H9 (cell line): ENCODE measurements around the gene ADAMTS2. TPM values are rescaled to one million over a fixed set of nuclear protein-coding genes. Genes with fewer than 3 reads are reported as not detected.

Experiments used
- DNase-seq: peaks from one replicate; pipeline ENCODE4 v3.0.0-alpha.2; 2017
- H2AFZ ChIP-seq: one replicate; pipeline ENCODE4 v1.6.1; 2013; ENCODE audit warnings: mild to moderate bottlenecking, low read length, control low read depth, moderate library complexity
- H2AK5ac ChIP-seq: 2 replicates; pipeline ENCODE4 v1.6.1; 2013; ENCODE audit warnings: low read length, control low read depth, mixed read lengths; ENCODE audit not compliant: insufficient read length
- H2BK120ac ChIP-seq: one replicate; pipeline ENCODE4 v1.6.1; 2013; ENCODE audit warnings: low read depth, mild to moderate bottlenecking, low read length, control low read depth, inconsistent platforms; ENCODE audit not compliant: poor library complexity, severe bottlenecking
- H2BK12ac ChIP-seq: 2 replicates; pipeline ENCODE4 v1.6.1; 2013; ENCODE audit warnings: low read length, control low read depth, mixed read lengths, low read depth; ENCODE audit not compliant: insufficient read length
- H2BK15ac ChIP-seq: 2 replicates; pipeline ENCODE4 v1.6.1; 2013; ENCODE audit warnings: low read depth, low read length, control low read depth
- H2BK20ac ChIP-seq: one replicate; pipeline ENCODE4 v1.6.1; 2013; ENCODE audit warnings: low read depth, mild to moderate bottlenecking, low read length, control low read depth, inconsistent platforms; ENCODE audit not compliant: poor library complexity, severe bottlenecking
- H2BK5ac ChIP-seq: 2 replicates; pipeline ENCODE4 v1.6.1; 2013; ENCODE audit warnings: low read length, control low read depth, mixed read lengths; ENCODE audit not compliant: insufficient read length
- H3K14ac ChIP-seq: 2 replicates; pipeline ENCODE4 v1.6.1; 2013; ENCODE audit warnings: low read length, control low read depth; ENCODE audit not compliant: insufficient read depth
- H3K18ac ChIP-seq: 2 replicates; pipeline ENCODE4 v1.6.1; 2013; ENCODE audit warnings: low read depth, mild to moderate bottlenecking, mixed read lengths, low read length, control low read depth; ENCODE audit not compliant: insufficient read length
- H3K23ac ChIP-seq: 2 replicates; pipeline ENCODE4 v1.6.1; 2013; ENCODE audit warnings: low read length, control low read depth, mixed read lengths, low read depth; ENCODE audit not compliant: insufficient read length
- H3K23me2 ChIP-seq: 2 replicates; pipeline ENCODE4 v1.6.1; 2013; ENCODE audit warnings: low read depth, mild to moderate bottlenecking, mixed read lengths, low read length, control low read depth; ENCODE audit not compliant: insufficient read length, poor library complexity, severe bottlenecking
- H3K27ac ChIP-seq: 2 replicates; pipeline ENCODE4 v1.5.1; 2013; ENCODE audit warnings: low read length, control low read depth, mixed read lengths, low read depth; ENCODE audit not compliant: insufficient read length
- H3K27me3 ChIP-seq: 2 replicates; pipeline ENCODE4 v1.6.1; 2013; ENCODE audit warnings: low read length, control low read depth, inconsistent platforms; ENCODE audit not compliant: insufficient read depth
- H3K4ac ChIP-seq: 2 replicates; pipeline ENCODE4 v1.6.1; 2013; ENCODE audit warnings: low read depth, mild to moderate bottlenecking, control low read depth, inconsistent platforms, low read length, moderate library complexity
- H3K4me1 ChIP-seq: 2 replicates; pipeline ENCODE4 v1.6.1; 2013; ENCODE audit warnings: low read length, control low read depth, inconsistent platforms; ENCODE audit not compliant: insufficient read depth
- H3K4me2 ChIP-seq: 2 replicates; pipeline ENCODE4 v1.6.1; 2013; ENCODE audit warnings: low read length, control low read depth, mixed read lengths; ENCODE audit not compliant: insufficient read length, insufficient read depth
- H3K56ac ChIP-seq: 2 replicates; pipeline ENCODE4 v1.6.1; 2013; ENCODE audit warnings: low read depth, mild to moderate bottlenecking, mixed read lengths, low read length, control low read depth; ENCODE audit not compliant: insufficient read length
- H3K79me1 ChIP-seq: 2 replicates; pipeline ENCODE4 v1.6.1; 2013; ENCODE audit warnings: low read depth, mild to moderate bottlenecking, moderate library complexity, low read length, control low read depth, inconsistent platforms; ENCODE audit not compliant: insufficient read depth, poor library complexity, severe bottlenecking
- H3K79me2 ChIP-seq: 2 replicates; pipeline ENCODE4 v1.6.1; 2013; ENCODE audit warnings: low read length, control low read depth, inconsistent platforms; ENCODE audit not compliant: insufficient read depth
- H3K9ac ChIP-seq: 2 replicates; pipeline ENCODE4 v1.6.1; 2013; ENCODE audit warnings: low read length, control low read depth, mixed read lengths; ENCODE audit not compliant: insufficient read length; ENCODE audit errors: extremely low read depth
- H3K9me3 ChIP-seq: one replicate; pipeline ENCODE4 v1.6.1; 2013; ENCODE audit warnings: low read depth, low read length, inconsistent platforms; ENCODE audit not compliant: control insufficient read depth
- H3T11ph ChIP-seq: one replicate; pipeline ENCODE4 v1.6.1; 2013; ENCODE audit warnings: mild to moderate bottlenecking, low read length, control low read depth, inconsistent platforms
- H4K20me1 ChIP-seq: one replicate; pipeline ENCODE4 v1.6.1; 2013; ENCODE audit not compliant: control insufficient read depth, insufficient read length, insufficient read depth
- H4K5ac ChIP-seq: 2 replicates; pipeline ENCODE4 v1.6.1; 2013; ENCODE audit warnings: low read depth, mild to moderate bottlenecking, mixed read lengths, low read length, control low read depth; ENCODE audit not compliant: insufficient read length
- H4K8ac ChIP-seq: replicated peaks from 2 replicates; pipeline ENCODE4 v1.6.1; 2013; ENCODE audit warnings: low read length, control low read depth, mixed read lengths, low read depth; ENCODE audit not compliant: insufficient read length
- H4K91ac ChIP-seq: 2 replicates; pipeline ENCODE4 v1.6.1; 2013; ENCODE audit warnings: low read depth, mild to moderate bottlenecking, moderate library complexity, mixed read lengths, low read length, control low read depth; ENCODE audit not compliant: insufficient read length
- H3K27ac Mint-ChIP-seq, 3 experiments: 2 replicates in 2 of 3; 3 replicates in 1 of 3; pipeline ENCODE4 v1.8.0; 2020 to 2021; ENCODE audit warnings: mixed read lengths in 3 of 3, mild to moderate bottlenecking in 1 of 3, moderate library complexity in 1 of 3
- H3K27me3 Mint-ChIP-seq: 2 replicates; pipeline ENCODE4 v1.8.0; 2021; ENCODE audit warnings: low read depth, mild to moderate bottlenecking, moderate library complexity, mixed read lengths
- H3K36me3 Mint-ChIP-seq, 3 experiments: 2 replicates in 2 of 3; 3 replicates in 1 of 3; pipeline ENCODE4 v1.8.0; 2020 to 2021; ENCODE audit warnings: low read depth in 3 of 3, mixed read lengths in 3 of 3; ENCODE audit not compliant: insufficient read depth in 1 of 3
- H3K4me1 Mint-ChIP-seq, 2 experiments: 2 replicates each; pipeline ENCODE4 v1.8.0; 2020; ENCODE audit warnings: mixed read lengths in 2 of 2
- H3K4me3 Mint-ChIP-seq, 2 experiments: 2 replicates in 1 of 2; 3 replicates in 1 of 2; pipeline ENCODE4 v1.8.0; 2020 to 2021; ENCODE audit warnings: mild to moderate bottlenecking in 2 of 2, mixed read lengths in 2 of 2, moderate library complexity in 1 of 2
- H3K9me3 Mint-ChIP-seq, 2 experiments: 2 replicates in 1 of 2; 3 replicates in 1 of 2; pipeline ENCODE4 v1.8.0; 2020; ENCODE audit warnings: mild to moderate bottlenecking in 2 of 2, mixed read lengths in 2 of 2, moderate library complexity in 1 of 2
- CTCF ChIP-seq: fragments of 200-600 bp; sonication (generic); conservative IDR thresholded peaks from 3 replicates; pipeline ENCODE4 v1.8.0; 2021; ENCODE audit warnings: antibody characterized with exemption, mild to moderate bottlenecking
- WGBS: extraction: QIAGEN DNeasy Blood & Tissue Kit; methylation state at CpG from one replicate; pipeline ENCODE4 v1.1.7; 2013; ENCODE audit warnings: missing lambda C conversion rate, low lambda C conversion rate, mixed read lengths; ENCODE audit not compliant: insufficient read length; ENCODE audit errors: extremely low coverage; 5-methylcytosine and 5-hydroxymethylcytosine counted together
- total RNA-seq: library from RNA; stranded (reverse); gene quantifications from 2 replicates; pipeline ENCODE4 v1.2.1, GENCODE V29; 2021

Gene ADAMTS2
- total RNA-seq, 1 experiment from 2014 or later: 5.4 TPM

- H3K4ac ChIP-seq: no peak overlapping the region
- no CpG with 5 or more reads among the region's 13 CpGs for WGBS
- TF ChIP-seq CTCF: no peak
- H3K9ac ChIP-seq: no peak overlapping the region
- H2BK120ac ChIP-seq: no peak overlapping the region
- no peaks in the 10 kb centered on the region for H3K9me3 ChIP-seq
- peak; percentile 19 for DNase-seq
- H4K8ac ChIP-seq: no peak overlapping the region
- H4K20me1 ChIP-seq: no peaks in the 10 kb centered on the region
- no peak overlapping the region for H2BK15ac ChIP-seq
- H3K18ac ChIP-seq: no peak overlapping the region
- H3K14ac ChIP-seq: no peak overlapping the region; the same call in 1 of the 2 replicates
- H3K27ac ChIP-seq: no peak overlapping the region
- H3K56ac ChIP-seq: no peak overlapping the region
- no peak overlapping the region for H2AK5ac ChIP-seq
- H4K91ac ChIP-seq: no peak overlapping the region
- no peak overlapping the region for H2AFZ ChIP-seq
- H3K23me2 ChIP-seq: no peaks in the 10 kb centered on the region
- no peak overlapping the region for H2BK12ac ChIP-seq
- Mint-ChIP-seq H3K27ac (no peak overlapping the region), H3K9me3 (no peaks in the 10 kb centered on the region), H3K4me3 (no peak overlapping the region), H3K4me1 (peaks cover 11 to 13% of the 10 kb centered on the region in 2 experiments), H3K36me3 (no peaks in the 10 kb centered on the region), H3K27me3 (no peaks in the 10 kb centered on the region; the same call in none of the 2 replicates)
- H4K5ac ChIP-seq: no peak overlapping the region
- no peak overlapping the region for H3K23ac ChIP-seq
- H3K4me1 ChIP-seq: no peaks in the 10 kb centered on the region
- no peaks in the 10 kb centered on the region for H3K79me1 ChIP-seq
- H3T11ph ChIP-seq: no peak overlapping the region
- H3K79me2 ChIP-seq: no peaks in the 10 kb centered on the region
- H3K27me3 ChIP-seq: no peaks in the 10 kb centered on the region
- H2BK5ac ChIP-seq: no peak overlapping the region
- H2BK20ac ChIP-seq: no peak overlapping the region
- H3K4me2 ChIP-seq: no peak overlapping the region
Observed at GRCh38 chr5:179259731-179260323, 85.4 kb downstream of the ADAMTS2 start.
